Erythroblast (primary cell): ENCODE data around the gene ME3.

Experiments
- GATA1 ChIP-seq: IDR thresholded peaks from 2 replicates; pipeline ENCODE4 v1.6.1; 2011; ENCODE audit warnings: low read depth, mild to moderate bottlenecking, control low read depth, low read length, moderate library complexity
- POLR2A ChIP-seq: IDR thresholded peaks from 2 replicates; pipeline ENCODE4 v1.6.1; 2011; ENCODE audit warnings: mild to moderate bottlenecking, low read length

GRCh38 chr11:86658534-86658933 is 13.9 kb downstream of the ME3 start:
- TF ChIP-seq POLR2A (no peak), GATA1 (no peak)
